ENCODE data around the gene CHAF1B.

CHAF1B gene

GRCh38 chr21:36430841-36431240 is 45.6 kb downstream of the CHAF1B start:
- ATAC-seq (ENCODE audit: insufficient read depth, low read depth): no peak
- no peak for DNase-seq
- Histone ChIP-seq H3K4me1 (ENCODE audit: insufficient read depth, low read length) (no peaks in the 10 kb centered on the region), H3K27me3 (ENCODE audit: insufficient read depth, low read length, poor library complexity) (no peaks in the 10 kb centered on the region), H3K4me2 (ENCODE audit: insufficient read depth, low read length) (no peak overlapping the region), H3K79me2 (ENCODE audit: insufficient read depth, low read length) (no peaks in the 10 kb centered on the region), H3K9ac (ENCODE audit: low read depth, low read length) (no peak overlapping the region), H3K27ac (ENCODE audit: low read length) (no peak overlapping the region), H2AFZ (ENCODE audit: low read depth, low read length) (no peak overlapping the region), H4K20me1 (ENCODE audit: insufficient read depth, low read length) (no peaks in the 10 kb centered on the region), H3K9me3 (ENCODE audit: insufficient read depth, low read length, severe bottlenecking) (no peaks in the 10 kb centered on the region), H3K36me3 (ENCODE audit: insufficient read depth, low read length) (no peaks in the 10 kb centered on the region), H3K4me3 (ENCODE audit: low read depth in 1 of 2, low read length in 2 of 2) (no peak overlapping the region)
- TF ChIP-seq CTCF (IDR thresholded peaks at IDR 0.05; ENCODE audit: borderline replicate concordance, extremely low read depth, low read length, poor library complexity, severe bottlenecking) (no peak), EZH2 (IDR thresholded peaks at IDR 0.05; ENCODE audit: borderline replicate concordance, low read depth, low read length, severe bottlenecking) (no peak)

DNA sequence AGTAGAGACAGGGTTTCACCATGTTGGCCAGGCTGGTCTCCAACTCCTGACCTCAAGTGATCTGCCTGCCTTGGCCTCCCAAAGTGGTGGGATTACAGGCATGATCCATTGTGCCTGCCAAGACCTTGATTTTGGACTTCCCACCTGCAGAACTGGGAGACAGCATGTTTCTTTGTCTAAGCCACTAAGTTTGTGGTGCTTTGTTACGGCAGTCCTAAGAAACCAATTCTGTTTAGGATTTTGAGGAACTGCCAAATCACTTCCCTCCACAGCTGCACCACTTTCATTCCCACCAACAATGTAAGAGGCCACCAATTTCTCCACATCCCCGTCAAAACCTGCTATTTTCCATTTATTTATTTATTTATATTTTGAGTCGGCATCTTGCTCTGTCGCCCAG is 46.1 kb downstream of the CHAF1B start:
- Histone ChIP-seq H3K9ac (ENCODE audit: low read depth, low read length) (no peak overlapping the region), H3K4me3 (ENCODE audit: low read depth in 1 of 2, low read length in 2 of 2) (no peak overlapping the region), H3K9me3 (ENCODE audit: insufficient read depth, low read length, severe bottlenecking) (no peaks in the 10 kb centered on the region), H3K4me1 (ENCODE audit: insufficient read depth, low read length) (no peaks in the 10 kb centered on the region), H4K20me1 (ENCODE audit: insufficient read depth, low read length) (no peaks in the 10 kb centered on the region), H3K36me3 (ENCODE audit: insufficient read depth, low read length) (no peaks in the 10 kb centered on the region), H3K27ac (ENCODE audit: low read length) (no peak overlapping the region), H3K4me2 (ENCODE audit: insufficient read depth, low read length) (no peak overlapping the region), H3K27me3 (ENCODE audit: insufficient read depth, low read length, poor library complexity) (no peaks in the 10 kb centered on the region), H2AFZ (ENCODE audit: low read depth, low read length) (no peak overlapping the region), H3K79me2 (ENCODE audit: insufficient read depth, low read length) (no peaks in the 10 kb centered on the region)
- ATAC-seq (ENCODE audit: insufficient read depth, low read depth) (no peak), DNase-seq (no peak)
- TF ChIP-seq EZH2 (IDR thresholded peaks at IDR 0.05; ENCODE audit: borderline replicate concordance, low read depth, low read length, severe bottlenecking) (no peak), CTCF (IDR thresholded peaks at IDR 0.05; ENCODE audit: borderline replicate concordance, extremely low read depth, low read length, poor library complexity, severe bottlenecking) (no peak)

GRCh38 chr21:36433059-36433709 is 48.0 kb downstream of the CHAF1B start:
- DNase-seq: no peak
- Histone ChIP-seq H3K4me2 (ENCODE audit: insufficient read depth, low read length) (no peak overlapping the region), H3K27ac (ENCODE audit: low read length) (no peak overlapping the region), H3K79me2 (ENCODE audit: insufficient read depth, low read length) (no peaks in the 10 kb centered on the region), H3K4me3 (ENCODE audit: low read depth in 1 of 2, low read length in 2 of 2) (no peak overlapping the region), H3K9me3 (ENCODE audit: insufficient read depth, low read length, severe bottlenecking) (no peaks in the 10 kb centered on the region), H3K9ac (ENCODE audit: low read depth, low read length) (no peak overlapping the region), H2AFZ (ENCODE audit: low read depth, low read length) (no peak overlapping the region), H4K20me1 (ENCODE audit: insufficient read depth, low read length) (no peaks in the 10 kb centered on the region), H3K36me3 (ENCODE audit: insufficient read depth, low read length) (no peaks in the 10 kb centered on the region), H3K4me1 (ENCODE audit: insufficient read depth, low read length) (no peaks in the 10 kb centered on the region), H3K27me3 (ENCODE audit: insufficient read depth, low read length, poor library complexity) (no peaks in the 10 kb centered on the region)
- no peak for ATAC-seq (ENCODE audit: insufficient read depth, low read depth)
- TF ChIP-seq CTCF (IDR thresholded peaks at IDR 0.05; ENCODE audit: borderline replicate concordance, extremely low read depth, low read length, poor library complexity, severe bottlenecking) (no peak), EZH2 (IDR thresholded peaks at IDR 0.05; ENCODE audit: borderline replicate concordance, low read depth, low read length, severe bottlenecking) (no peak)
